ENCODE results near the gene NEIL3. TPM values are rescaled to one million over a fixed set of nuclear protein-coding genes. Genes with fewer than 3 reads are reported as not detected.

Gene NEIL3
- total RNA-seq, 6 donors from 2014 or later = 0.39 to 1.0 (median 0.61) TPM; not detected in 2

- Histone ChIP-seq H3K4me1 (no peaks in the 10 kb centered on the region), H3K4me3 (no peak overlapping the region), H3K9me3 (no peaks in the 10 kb centered on the region), H3K36me3 (no peaks in the 10 kb centered on the region), H3K27ac (no peak overlapping the region), H3K27me3 (no peaks in the 10 kb centered on the region)
- ATAC-seq (ENCODE audit: low FRiP score in 2 of 2) = no peak
- DNase-seq = no peak
- TF ChIP-seq CTCF (IDR thresholded peaks at IDR 0.05) = no peak
- TF ChIP-seq POLR2AphosphoS5 (IDR thresholded peaks at IDR 0.05) = no peak
- no peak for TF ChIP-seq EP300 (IDR thresholded peaks at IDR 0.05)
- no peak for TF ChIP-seq POLR2A (IDR thresholded peaks at IDR 0.05)
- 91 to 93% methylated on average over 5 of the region's 5 CpGs for WGBS, 2 donors
Observed at GRCh38 chr4:177351622-177352244, 42.1 kb downstream of the NEIL3 start.

DNA sequence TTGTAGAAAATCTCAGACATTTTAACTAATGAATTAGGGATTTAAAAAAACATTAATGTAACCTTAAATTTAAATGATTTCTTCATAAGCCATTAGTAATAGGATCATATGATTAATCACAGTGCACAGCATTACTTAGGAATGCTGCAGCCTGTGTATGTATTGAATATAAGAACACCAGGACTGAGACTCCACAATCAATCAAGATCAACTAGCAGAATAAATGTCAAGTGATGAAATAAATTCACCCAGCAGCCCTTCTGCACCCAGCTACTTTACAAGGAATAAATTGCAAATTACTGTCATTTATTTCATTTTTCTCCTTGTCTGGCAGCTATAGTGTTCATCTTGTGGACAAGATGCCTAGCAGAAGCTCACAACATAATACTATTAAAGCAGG is 46.5 kb downstream of the NEIL3 start:
- TF ChIP-seq EP300 (IDR thresholded peaks at IDR 0.05) = no peak
- no peak for TF ChIP-seq POLR2A (IDR thresholded peaks at IDR 0.05)
- TF ChIP-seq CTCF (IDR thresholded peaks at IDR 0.05) = no peak
- TF ChIP-seq POLR2AphosphoS5 (IDR thresholded peaks at IDR 0.05) = no peak
- H3K4me3 ChIP-seq = no peak overlapping the region
- no peaks in the 10 kb centered on the region for H3K36me3 ChIP-seq
- no peak overlapping the region for H3K27ac ChIP-seq
- no peaks in the 10 kb centered on the region for H3K4me1 ChIP-seq
- no peak for ATAC-seq (ENCODE audit: low FRiP score in 2 of 2)
- no peaks in the 10 kb centered on the region for H3K9me3 ChIP-seq
- H3K27me3 ChIP-seq = no peaks in the 10 kb centered on the region
- no peak for DNase-seq

GRCh38 chr4:177356921-177357320 is 47.2 kb downstream of the NEIL3 start:
- Histone ChIP-seq H3K4me1 (no peaks in the 10 kb centered on the region), H3K36me3 (no peaks in the 10 kb centered on the region), H3K27ac (no peak overlapping the region), H3K4me3 (no peak overlapping the region), H3K27me3 (no peaks in the 10 kb centered on the region), H3K9me3 (no peaks in the 10 kb centered on the region)
- WGBS, 2 donors = 95 to 96% methylated on average over 7 of the region's 7 CpGs
- TF ChIP-seq POLR2AphosphoS5 (IDR thresholded peaks at IDR 0.05) (no peak), POLR2A (IDR thresholded peaks at IDR 0.05) (no peak), EP300 (IDR thresholded peaks at IDR 0.05) (no peak), CTCF (IDR thresholded peaks at IDR 0.05) (no peak)
- no peak for ATAC-seq (ENCODE audit: low FRiP score in 2 of 2)
- no peak for DNase-seq

DNA sequence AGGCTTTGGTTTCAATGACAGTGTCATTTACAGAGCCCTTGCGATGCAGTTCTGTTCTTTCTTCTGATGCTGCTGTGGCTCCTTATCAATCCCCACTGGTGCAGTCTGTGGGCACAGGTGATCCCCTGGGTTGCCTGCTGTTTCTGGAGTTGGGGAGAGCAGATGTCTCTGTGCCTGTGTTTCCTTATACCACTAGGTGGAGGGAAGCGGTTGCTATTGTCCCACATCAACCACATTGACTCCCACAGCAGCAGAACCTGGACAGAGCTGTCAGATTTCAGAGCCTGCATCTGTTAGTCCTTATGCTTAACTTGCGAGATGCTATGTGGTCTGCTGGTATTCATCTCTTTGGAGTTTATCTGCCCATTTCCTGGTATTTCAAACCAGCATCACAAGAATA is 57.7 kb downstream of the NEIL3 start:
- H3K36me3 ChIP-seq = no peaks in the 10 kb centered on the region
- TF ChIP-seq POLR2AphosphoS5 (IDR thresholded peaks at IDR 0.05) = no peak
- TF ChIP-seq POLR2A (IDR thresholded peaks at IDR 0.05) = no peak
- TF ChIP-seq CTCF (IDR thresholded peaks at IDR 0.05) = no peak
- no peak for TF ChIP-seq EP300 (IDR thresholded peaks at IDR 0.05)
- no peak for ATAC-seq (ENCODE audit: low FRiP score in 2 of 2)
- 80 to 91% methylated on average over 3 of the region's 3 CpGs for WGBS, 2 donors
- H3K9me3 ChIP-seq = no peaks in the 10 kb centered on the region
- no peak overlapping the region for H3K27ac ChIP-seq
- H3K4me3 ChIP-seq = no peak overlapping the region
- no peak for DNase-seq
- H3K4me1 ChIP-seq = no peaks in the 10 kb centered on the region
- no peaks in the 10 kb centered on the region for H3K27me3 ChIP-seq

- no peaks in the 10 kb centered on the region for H3K9me3 ChIP-seq
- TF ChIP-seq POLR2AphosphoS5 (IDR thresholded peaks at IDR 0.05) (no peak), CTCF (IDR thresholded peaks at IDR 0.05) (no peak), POLR2A (IDR thresholded peaks at IDR 0.05) (no peak), EP300 (IDR thresholded peaks at IDR 0.05) (no peak)
- ATAC-seq (ENCODE audit: low FRiP score in 2 of 2) (no peak), DNase-seq (no peak)
- no peaks in the 10 kb centered on the region for H3K36me3 ChIP-seq
- H3K27me3 ChIP-seq = no peaks in the 10 kb centered on the region
- H3K27ac ChIP-seq = no peak overlapping the region
- 92% methylated on average over 5 of the region's 5 CpGs for WGBS, 2 donors
- H3K4me1 ChIP-seq = no peaks in the 10 kb centered on the region
- H3K4me3 ChIP-seq = no peak overlapping the region
Observed at GRCh38 chr4:177369372-177369771, 59.7 kb downstream of the NEIL3 start.
